Measurements from ENCODE around the gene ANKHD1.

DNA sequence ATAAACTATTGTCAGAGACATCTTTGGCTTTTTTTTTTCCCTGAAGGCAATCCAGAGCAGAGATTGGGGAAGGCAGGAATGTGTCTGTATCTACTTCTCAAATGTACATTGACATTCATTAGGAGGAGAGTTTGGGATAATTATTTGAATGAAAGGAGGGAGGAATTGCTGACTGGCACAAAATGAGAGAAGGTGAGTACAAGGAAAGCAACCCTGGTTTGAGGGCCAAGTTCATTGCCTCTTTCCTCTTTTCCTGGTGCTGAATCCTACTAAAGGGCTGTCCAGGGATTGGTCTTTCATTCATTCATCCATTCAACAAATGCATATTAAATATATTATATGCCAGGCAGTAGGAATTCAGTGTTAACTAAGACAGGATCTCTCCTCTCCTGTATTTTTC lies 18.8 kb upstream of the ANKHD1 start:
- TF ChIP-seq TAF1 (conservative IDR thresholded peaks at IDR 0.05) (no peak), CTCF (IDR thresholded peaks at IDR 0.05; ENCODE audit: low read depth, low read length, missing input control) (no peak), YY1 (IDR thresholded peaks at IDR 0.05) (no peak), ATF3 (IDR thresholded peaks at IDR 0.05) (no peak), NR2F2 (IDR thresholded peaks at IDR 0.05) (no peak), MAX (IDR thresholded peaks at IDR 0.05) (no peak), SP1 (IDR thresholded peaks at IDR 0.05) (no peak)
- TF ChIP-seq, protein P1, sequence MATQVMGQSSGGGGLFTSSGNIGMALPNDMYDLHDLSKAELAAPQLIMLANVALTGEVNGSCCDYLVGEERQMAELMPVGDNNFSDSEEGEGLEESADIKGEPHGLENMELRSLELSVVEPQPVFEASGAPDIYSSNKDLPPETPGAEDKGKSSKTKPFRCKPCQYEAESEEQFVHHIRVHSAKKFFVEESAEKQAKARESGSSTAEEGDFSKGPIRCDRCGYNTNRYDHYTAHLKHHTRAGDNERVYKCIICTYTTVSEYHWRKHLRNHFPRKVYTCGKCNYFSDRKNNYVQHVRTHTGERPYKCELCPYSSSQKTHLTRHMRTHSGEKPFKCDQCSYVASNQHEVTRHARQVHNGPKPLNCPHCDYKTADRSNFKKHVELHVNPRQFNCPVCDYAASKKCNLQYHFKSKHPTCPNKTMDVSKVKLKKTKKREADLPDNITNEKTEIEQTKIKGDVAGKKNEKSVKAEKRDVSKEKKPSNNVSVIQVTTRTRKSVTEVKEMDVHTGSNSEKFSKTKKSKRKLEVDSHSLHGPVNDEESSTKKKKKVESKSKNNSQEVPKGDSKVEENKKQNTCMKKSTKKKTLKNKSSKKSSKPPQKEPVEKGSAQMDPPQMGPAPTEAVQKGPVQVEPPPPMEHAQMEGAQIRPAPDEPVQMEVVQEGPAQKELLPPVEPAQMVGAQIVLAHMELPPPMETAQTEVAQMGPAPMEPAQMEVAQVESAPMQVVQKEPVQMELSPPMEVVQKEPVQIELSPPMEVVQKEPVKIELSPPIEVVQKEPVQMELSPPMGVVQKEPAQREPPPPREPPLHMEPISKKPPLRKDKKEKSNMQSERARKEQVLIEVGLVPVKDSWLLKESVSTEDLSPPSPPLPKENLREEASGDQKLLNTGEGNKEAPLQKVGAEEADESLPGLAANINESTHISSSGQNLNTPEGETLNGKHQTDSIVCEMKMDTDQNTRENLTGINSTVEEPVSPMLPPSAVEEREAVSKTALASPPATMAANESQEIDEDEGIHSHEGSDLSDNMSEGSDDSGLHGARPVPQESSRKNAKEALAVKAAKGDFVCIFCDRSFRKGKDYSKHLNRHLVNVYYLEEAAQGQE (IDR thresholded peaks at IDR 0.05) = no peak
